Omental fat pad (tissue), 4 donors: Measurements from ENCODE around the gene PLCH1. TPM values are rescaled to one million over a fixed set of nuclear protein-coding genes. Genes with fewer than 3 reads are reported as not detected.

ENCODE experiments used
- ATAC-seq: fragments of 150-250 bp; one replicate; pipeline ENCODE4 v1.9.1; 2016; ENCODE audit warnings: mild to moderate bottlenecking, moderate library complexity; ENCODE audit not compliant: low FRiP score
- DNase-seq: peaks from one replicate; pipeline ENCODE4 v3.0.0-alpha.2; 2019; ENCODE audit warnings: low spot score
- CTCF ChIP-seq, 3 donors: fragments of 450-650 bp; IDR thresholded peaks; one replicate each; pipeline ENCODE4 v1.5.1; 2016 to 2017; ENCODE audit warnings: antibody characterized with exemption in 3 of 3, mild to moderate bottlenecking in 3 of 3, moderate library complexity in 2 of 3
- total RNA-seq, 4 donors: library from RNA; depleted of rRNA; stranded (reverse); fragments of >200 nt; gene quantifications; one replicate each; pipeline ENCODE4 v1.1.0, GENCODE V29; 2016

PLCH1 gene
- total RNA-seq, 4 donors from 2014 or later: 0.12 to 3.2 (median 0.23) TPM

- TF ChIP-seq CTCF (IDR thresholded peaks at IDR 0.05): no peak
- DNase-seq: no peak
- ATAC-seq: no peak
Measured at GRCh38 chr3:155512175-155512866, 232.6 kb downstream of the PLCH1 start.

- no peak for DNase-seq
- no peak for ATAC-seq
- TF ChIP-seq CTCF (IDR thresholded peaks at IDR 0.05): no peak
Measured at GRCh38 chr3:155504682-155505081, 240.2 kb downstream of the PLCH1 start.

GRCh38 chr3:155502630-155503029 is 242.2 kb downstream of the PLCH1 start:
- no peak for DNase-seq
- ATAC-seq: no peak
- no peak for TF ChIP-seq CTCF (IDR thresholded peaks at IDR 0.05)

DNA sequence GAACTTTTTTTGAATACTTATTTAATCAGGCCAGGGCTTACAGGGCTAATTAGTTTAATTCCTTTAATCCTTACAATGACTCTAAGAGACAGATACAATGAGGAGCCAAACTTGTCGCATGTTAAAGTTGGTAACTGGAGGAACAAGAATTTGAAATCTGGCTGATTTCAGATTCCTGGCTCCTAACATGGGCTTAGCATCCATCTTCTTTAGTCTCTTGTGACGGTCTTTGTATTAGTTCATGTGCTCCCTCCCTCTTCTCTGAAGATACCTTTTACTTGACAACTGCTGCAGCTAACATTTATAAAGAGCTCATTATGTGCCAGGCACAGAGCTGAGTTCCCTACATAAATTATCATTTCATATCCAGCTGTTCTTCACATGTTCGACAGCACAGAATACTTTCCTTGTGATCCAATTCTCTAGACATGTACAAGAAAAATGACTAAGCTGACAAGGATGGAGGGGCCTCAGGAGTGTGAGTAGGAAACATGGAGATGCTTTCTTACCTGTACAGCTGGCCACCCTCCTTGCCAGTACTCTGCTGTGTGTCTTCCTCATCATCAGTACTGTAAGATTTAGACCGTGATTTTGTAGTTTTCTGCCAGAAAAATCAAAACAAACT is 244.6 kb downstream of the PLCH1 start:
- no peak for DNase-seq
- no peak for ATAC-seq
- TF ChIP-seq CTCF (IDR thresholded peaks at IDR 0.05): no peak

- ATAC-seq (no peak), DNase-seq (no peak)
- TF ChIP-seq CTCF (IDR thresholded peaks at IDR 0.05): no peak
Measured at GRCh38 chr3:155497930-155498647, 246.8 kb downstream of the PLCH1 start.

DNA sequence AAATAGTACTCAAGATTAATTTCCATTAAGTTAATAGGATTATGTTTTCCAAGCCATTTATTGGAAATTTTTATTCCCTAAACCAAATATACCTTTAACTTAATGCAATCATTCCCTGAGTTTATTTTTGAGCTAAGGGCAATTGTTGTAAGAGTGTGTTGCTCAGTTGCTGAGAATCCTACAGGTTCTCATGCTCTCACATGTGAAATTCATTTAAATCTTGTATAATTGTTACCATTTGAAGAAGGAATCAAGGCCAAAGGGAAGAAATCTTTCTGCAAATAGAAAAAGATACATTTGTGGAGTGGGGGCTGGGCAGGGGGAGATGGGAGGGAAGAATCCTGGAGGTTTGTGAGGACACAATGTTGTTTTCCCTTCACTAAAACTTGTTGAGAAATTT is 248.7 kb downstream of the PLCH1 start:
- ATAC-seq (no peak), DNase-seq (no peak)
- TF ChIP-seq CTCF (IDR thresholded peaks at IDR 0.05): no peak
